ENCODE results near the gene ABCD2.
A peak's percentile ranks its signal among the peaks of the same experiment; 100 is the strongest.
"Not testable (repeated sequence)": the region's sequence is repeated elsewhere in the genome, so short reads cannot be mapped to it uniquely, and the experiment has no call there.

Gene ABCD2

GRCh38 chr12:39610436-39611025 is 9.1 kb downstream of the ABCD2 start:
- Histone ChIP-seq H3K27ac (no peak overlapping the region), H3K4me3 (ENCODE audit: low read depth, low read length) (no peak overlapping the region), H3K36me3 (replicated peaks) (no peaks in the 10 kb centered on the region), H3K27me3 (replicated peaks) (no peaks in the 10 kb centered on the region)
- TF ChIP-seq, protein P1, sequence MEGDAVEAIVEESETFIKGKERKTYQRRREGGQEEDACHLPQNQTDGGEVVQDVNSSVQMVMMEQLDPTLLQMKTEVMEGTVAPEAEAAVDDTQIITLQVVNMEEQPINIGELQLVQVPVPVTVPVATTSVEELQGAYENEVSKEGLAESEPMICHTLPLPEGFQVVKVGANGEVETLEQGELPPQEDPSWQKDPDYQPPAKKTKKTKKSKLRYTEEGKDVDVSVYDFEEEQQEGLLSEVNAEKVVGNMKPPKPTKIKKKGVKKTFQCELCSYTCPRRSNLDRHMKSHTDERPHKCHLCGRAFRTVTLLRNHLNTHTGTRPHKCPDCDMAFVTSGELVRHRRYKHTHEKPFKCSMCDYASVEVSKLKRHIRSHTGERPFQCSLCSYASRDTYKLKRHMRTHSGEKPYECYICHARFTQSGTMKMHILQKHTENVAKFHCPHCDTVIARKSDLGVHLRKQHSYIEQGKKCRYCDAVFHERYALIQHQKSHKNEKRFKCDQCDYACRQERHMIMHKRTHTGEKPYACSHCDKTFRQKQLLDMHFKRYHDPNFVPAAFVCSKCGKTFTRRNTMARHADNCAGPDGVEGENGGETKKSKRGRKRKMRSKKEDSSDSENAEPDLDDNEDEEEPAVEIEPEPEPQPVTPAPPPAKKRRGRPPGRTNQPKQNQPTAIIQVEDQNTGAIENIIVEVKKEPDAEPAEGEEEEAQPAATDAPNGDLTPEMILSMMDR (IDR thresholded peaks at IDR 0.05; ENCODE audit: low read depth, low read length, missing control alignments): no peak
- in situ Hi-C loops (cut with HindIII; ENCODE audit: low pct_ligation_motif_present, low sequenced_read_pairs): no loop called here
- DNase-seq: no peak

- TF ChIP-seq, protein P1 (IDR thresholded peaks at IDR 0.05; ENCODE audit: low read depth, low read length, missing control alignments): no peak
- Histone ChIP-seq H3K4me3 (ENCODE audit: low read depth, low read length) (no peak overlapping the region), H3K36me3 (replicated peaks) (no peaks in the 10 kb centered on the region), H3K27me3 (replicated peaks) (no peaks in the 10 kb centered on the region), H3K27ac (no peak overlapping the region)
- in situ Hi-C loops (cut with HindIII; ENCODE audit: low pct_ligation_motif_present, low sequenced_read_pairs): no loop called here
- DNase-seq: no peak
Measured at GRCh38 chr12:39606712-39607423, 12.7 kb downstream of the ABCD2 start.

- Histone ChIP-seq H3K4me3 (ENCODE audit: low read depth, low read length) (no peak overlapping the region), H3K27ac (no peak overlapping the region), H3K27me3 (replicated peaks) (no peaks in the 10 kb centered on the region), H3K36me3 (replicated peaks) (no peaks in the 10 kb centered on the region)
- TF ChIP-seq, protein P1 (IDR thresholded peaks at IDR 0.05; ENCODE audit: low read depth, low read length, missing control alignments): no peak
- DNase-seq: peak; percentile 60
- in situ Hi-C loops (cut with HindIII; ENCODE audit: low pct_ligation_motif_present, low sequenced_read_pairs): no loop called here
Measured at GRCh38 chr12:39605996-39606395, 13.6 kb downstream of the ABCD2 start.

DNA sequence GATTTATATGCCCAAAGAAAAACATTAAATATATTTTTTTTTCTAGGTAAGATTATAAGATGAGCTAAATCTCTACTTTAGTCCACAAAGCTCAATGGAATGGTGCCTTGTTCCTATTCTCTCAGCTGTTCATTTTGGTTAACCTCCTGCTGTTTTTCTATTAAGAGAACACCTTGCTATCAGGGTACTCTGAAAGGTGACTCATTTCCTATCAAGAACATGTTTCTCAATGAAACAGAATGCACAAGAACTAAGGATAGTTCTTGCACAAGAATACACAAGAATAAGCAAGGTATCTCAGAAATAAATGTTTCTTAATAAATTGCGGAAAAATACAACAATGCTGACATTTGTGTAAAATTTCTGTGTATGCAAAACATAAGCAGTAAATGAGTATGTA is 14.1 kb downstream of the ABCD2 start:
- peak; percentile 7 for DNase-seq
- Histone ChIP-seq H3K4me3 (ENCODE audit: low read depth, low read length) (no peak overlapping the region), H3K27ac (no peak overlapping the region), H3K27me3 (replicated peaks) (no peaks in the 10 kb centered on the region), H3K36me3 (replicated peaks) (no peaks in the 10 kb centered on the region)
- in situ Hi-C loops (cut with HindIII; ENCODE audit: low pct_ligation_motif_present, low sequenced_read_pairs): no loop called here
- TF ChIP-seq, protein P1 (IDR thresholded peaks at IDR 0.05; ENCODE audit: low read depth, low read length, missing control alignments): no peak

DNA sequence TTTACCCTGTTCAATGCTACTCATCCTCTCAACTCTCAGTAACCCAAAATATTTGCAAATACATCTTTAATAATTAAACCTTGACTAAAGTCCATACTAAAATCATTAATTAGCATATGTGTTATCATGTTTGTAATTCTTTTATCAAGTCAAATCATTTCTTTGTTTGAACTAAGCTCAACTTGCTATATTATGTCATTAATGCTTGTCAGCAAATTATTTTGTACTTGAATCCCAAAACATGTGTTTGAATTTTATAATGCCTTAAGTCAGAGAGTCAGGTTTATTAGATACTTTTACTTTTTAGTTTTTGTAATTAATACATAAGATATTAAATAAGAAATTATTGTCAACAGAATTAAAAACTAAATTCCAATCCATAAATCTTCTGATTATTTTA is 16.5 kb downstream of the ABCD2 start:
- in situ Hi-C loops (cut with HindIII; ENCODE audit: low pct_ligation_motif_present, low sequenced_read_pairs): no loop called here
- Histone ChIP-seq H3K36me3 (replicated peaks) (no peaks in the 10 kb centered on the region), H3K27me3 (replicated peaks) (no peaks in the 10 kb centered on the region), H3K27ac (no peak overlapping the region), H3K4me3 (ENCODE audit: low read depth, low read length) (no peak overlapping the region)
- TF ChIP-seq, protein P1 (IDR thresholded peaks at IDR 0.05; ENCODE audit: low read depth, low read length, missing control alignments): no peak
- DNase-seq: no peak

- H3K36me3 ChIP-seq (replicated peaks); H3K27me3 ChIP-seq (replicated peaks); H3K4me3 ChIP-seq (ENCODE audit: low read depth, low read length); H3K27ac ChIP-seq; DNase-seq; in situ Hi-C loops (cut with HindIII; ENCODE audit: low pct_ligation_motif_present, low sequenced_read_pairs): not testable (repeated sequence)
Measured at GRCh38 chr12:39601951-39602350, 17.7 kb downstream of the ABCD2 start.
